HCT116 (cell line): ENCODE data around the gene PELI3. TPM values are rescaled to one million over a fixed set of nuclear protein-coding genes. Genes with fewer than 3 reads are reported as not detected.

Experiments used
- ATAC-seq: fragments of 200-7000 bp; cut with Tn5 transposase; 2 replicates; pipeline ENCODE4 v1.9.1; 2020; ENCODE audit warnings: mild to moderate bottlenecking, moderate library complexity
- BruUV-seq: library from RNA; stranded (reverse); fragments of 400-500 nt; replicated peaks from 2 replicates; lab custom pipeline; 2021; lab: Mats Ljungman, UMichigan
- CTCF ChIA-PET: fragments of 300-600 bp; sonication (Branson Sonifier 250); formaldehyde crosslinking; loops from one replicate; lab custom pipeline; 2021; ENCODE audit warnings: antibody characterized with exemption; lab: Charles Lee
- POLR2A ChIA-PET: fragments of 300-600, 350-600 bp; sonication (Branson Sonifier 250); formaldehyde crosslinking; loops from one replicate; lab custom pipeline; 2021; ENCODE audit warnings: antibody characterized with exemption; lab: Charles Lee
- RAD21 ChIA-PET, 2 experiments: fragments of 300-600 bp; sonication (Branson Sonifier 250); formaldehyde crosslinking; loops; one replicate each; lab custom pipeline; 2023; ENCODE audit warnings: low total read pairs in 2 of 2; ENCODE audit not compliant: uncharacterized antibody in 2 of 2, unreplicated experiment in 2 of 2, low non-redundant PET in 1 of 2; lab: Charles Lee
- DNase-seq: peaks from one replicate; pipeline ENCODE4 v3.0.0-alpha.2; 2010; ENCODE audit warnings: low read depth, low spot score
- H2AFZ ChIP-seq: fragments of 200-600 bp; shearing (Covaris generic), sonication (generic); 2 replicates; pipeline ENCODE4 v1.6.1; 2017; ENCODE audit warnings: low read depth, mixed run types, mixed read lengths, antibody characterized with exemption, low read length; ENCODE audit not compliant: poor library complexity, severe bottlenecking
- H3K27ac ChIP-seq: 2 replicates; pipeline ENCODE4 v1.5.1; 2012; ENCODE audit warnings: low read depth, low read length
- H3K27me3 ChIP-seq: fragments of 200-600 bp; sonication (generic); 2 replicates; pipeline ENCODE4 v1.6.1; 2016; ENCODE audit warnings: mixed run types, low read length, mixed read lengths; ENCODE audit not compliant: insufficient read depth
- H3K36me3 ChIP-seq, 2 experiments: fragments of 200-500 bp in 1 of 2; fragments of 200-600 bp in 1 of 2; sonication (Bioruptor generic) in 1 of 2; sonication (generic) in 1 of 2; 2 replicates each; pipeline versions ENCODE4 v1.5.1 to v1.6.1; 2014 to 2016; ENCODE audit warnings: low read length in 2 of 2, inconsistent platforms in 1 of 2, mixed read lengths in 1 of 2, mixed run types in 1 of 2; ENCODE audit not compliant: insufficient read depth in 2 of 2, control insufficient read depth in 1 of 2
- H3K4me1 ChIP-seq, 2 experiments: fragments of 200-600 bp in 1 of 2; sonication (generic) in 1 of 2; 2 replicates each; pipeline versions ENCODE4 v1.5.1 to v1.6.1; 2012 to 2017; ENCODE audit warnings: low read length in 2 of 2, inconsistent platforms in 1 of 2, mild to moderate bottlenecking in 1 of 2, mixed read lengths in 1 of 2, mixed run types in 1 of 2, moderate library complexity in 1 of 2; ENCODE audit not compliant: insufficient read depth in 2 of 2, control insufficient read depth in 1 of 2
- H3K4me2 ChIP-seq: fragments of 200-600 bp; sonication (generic); 2 replicates; pipeline ENCODE4 v1.6.1; 2017; ENCODE audit warnings: mixed run types, low read length, mixed read lengths
- H3K4me3 ChIP-seq, 2 experiments: fragments of 200-600 bp in 1 of 2; sonication (generic) in 1 of 2; replicated peaks in 1 of 2; 2 replicates each; pipeline ENCODE4 v1.5.1; 2011 to 2016; ENCODE audit warnings: low read length in 2 of 2, control low read depth in 1 of 2, low read depth in 1 of 2, mild to moderate bottlenecking in 1 of 2, mixed read lengths in 1 of 2, mixed run types in 1 of 2
- H3K79me2 ChIP-seq: fragments of 200-600 bp; sonication (generic); 2 replicates; pipeline ENCODE4 v1.6.1; 2017; ENCODE audit warnings: mild to moderate bottlenecking, mixed run types, low read length, moderate library complexity, mixed read lengths; ENCODE audit not compliant: insufficient read depth
- H3K9ac ChIP-seq: fragments of 200-600 bp; sonication (generic); 2 replicates; pipeline ENCODE4 v1.6.1; 2016; ENCODE audit warnings: low read length, mixed read lengths
- H3K9me2 ChIP-seq: fragments of 200-600 bp; sonication (generic), shearing (Covaris generic); 2 replicates; pipeline ENCODE4 v1.6.1; 2017; ENCODE audit warnings: mixed run types, mild to moderate bottlenecking, moderate library complexity; ENCODE audit not compliant: insufficient read depth
- H3K9me3 ChIP-seq, 2 experiments: fragments of 200-500 bp in 1 of 2; fragments of 200-600 bp in 1 of 2; sonication (Bioruptor generic) in 1 of 2; sonication (generic) in 1 of 2; 2 replicates each; pipeline ENCODE4 v1.6.1; 2014 to 2017; ENCODE audit warnings: low read length in 2 of 2, mixed read lengths in 2 of 2, inconsistent platforms in 1 of 2, low read depth in 1 of 2, mild to moderate bottlenecking in 1 of 2, mixed run types in 1 of 2, moderate library complexity in 1 of 2; ENCODE audit not compliant: control insufficient read depth in 1 of 2, insufficient read depth in 1 of 2
- H4K20me1 ChIP-seq: fragments of 200-600 bp; sonication (generic), shearing (Covaris generic); 2 replicates; pipeline ENCODE4 v1.6.1; 2017; ENCODE audit warnings: mixed run types, mild to moderate bottlenecking, moderate library complexity; ENCODE audit not compliant: insufficient read depth
- CTCF ChIP-seq, 3 experiments: fragments of 200-600 bp in 1 of 3; sonication (generic) in 1 of 3; IDR thresholded peaks in 2 of 3; conservative IDR thresholded peaks in 1 of 3; 2 replicates each; pipeline ENCODE4 v1.5.1; 2012 to 2017; ENCODE audit warnings: low read depth in 2 of 3, low read length in 2 of 3, antibody characterized with exemption in 1 of 3, borderline replicate concordance in 1 of 3, control low read depth in 1 of 3, mild to moderate bottlenecking in 1 of 3, mixed read lengths in 1 of 3, mixed run types in 1 of 3, moderate library complexity in 1 of 3; ENCODE audit not compliant: insufficient read depth in 1 of 3
- EGR1 ChIP-seq: IDR thresholded peaks from 2 replicates; pipeline ENCODE4 v1.6.1; 2012; ENCODE audit warnings: low read depth
- FOSL1 ChIP-seq: IDR thresholded peaks from 2 replicates; pipeline ENCODE4 v1.6.1; 2012; ENCODE audit warnings: low read depth
- JUND ChIP-seq: IDR thresholded peaks from 2 replicates; pipeline ENCODE4 v1.6.1; 2012
- MAX ChIP-seq: IDR thresholded peaks from 2 replicates; pipeline ENCODE4 v1.6.1; 2012
- POLR2A ChIP-seq: IDR thresholded peaks from 2 replicates; pipeline ENCODE4 v1.7.0; 2011; ENCODE audit warnings: borderline replicate concordance; ENCODE audit not compliant: insufficient read depth, insufficient read length; ENCODE audit errors: extremely low read depth
- POLR2AphosphoS5 ChIP-seq: IDR thresholded peaks from 2 replicates; pipeline ENCODE4 v1.6.1; 2011; ENCODE audit warnings: mild to moderate bottlenecking, low read depth, low read length, moderate library complexity
- RAD21 ChIP-seq: IDR thresholded peaks from 2 replicates; pipeline ENCODE4 v1.6.1; 2012; ENCODE audit warnings: low read depth, mild to moderate bottlenecking
- TCF7L2 ChIP-seq: IDR thresholded peaks from 2 replicates; pipeline ENCODE4 v1.7.0; 2011; ENCODE audit warnings: borderline replicate concordance, inconsistent platforms; ENCODE audit not compliant: insufficient read depth, insufficient read length; ENCODE audit errors: extremely low read depth
- YY1 ChIP-seq: IDR thresholded peaks from 2 replicates; pipeline ENCODE4 v1.6.1; 2011; ENCODE audit warnings: low read length, low read depth, moderate library complexity, mild to moderate bottlenecking; ENCODE audit not compliant: insufficient replicate concordance; ENCODE audit errors: extremely low read depth
- ZBTB33 ChIP-seq: IDR thresholded peaks from 2 replicates; pipeline ENCODE4 v1.6.1; 2011; ENCODE audit warnings: mild to moderate bottlenecking, low read length, moderate library complexity; ENCODE audit not compliant: insufficient replicate concordance; ENCODE audit errors: extremely low read depth
- ZFX ChIP-seq: fragments of 450-650 bp; IDR thresholded peaks from 2 replicates; pipeline ENCODE4 v1.6.1; 2017
- ZNF274 ChIP-seq: fragments of 200-500 bp; sonication (Bioruptor generic); IDR thresholded peaks from 2 replicates; pipeline ENCODE4 v1.6.1; 2014; ENCODE audit warnings: mild to moderate bottlenecking, low read depth, low read length, inconsistent platforms
- intact Hi-C: fragments of 100-400 bp; cut with micrococcal nuclease; formaldehyde crosslinking; loops from 2 replicates; pipeline ENCODE4 v1.10.0; 2022
- total RNA-seq: library from RNA; stranded (reverse); gene quantifications from one replicate; pipeline ENCODE4 v1.2.1, GENCODE V29; 2021; ENCODE audit not compliant: unreplicated experiment

Gene PELI3
- total RNA-seq, 1 experiment from 2014 or later = 12.8 TPM

- CTCF ChIA-PET = no interaction called here
- no peaks in the 10 kb centered on the region for H3K36me3 ChIP-seq
- H3K27ac ChIP-seq = no peak overlapping the region
- no peak for TF ChIP-seq ZFX
- no peak for TF ChIP-seq POLR2A
- no peak for TF ChIP-seq MAX
- no peak for TF ChIP-seq ZBTB33
- no peak for TF ChIP-seq ZNF274
- no peak for TF ChIP-seq YY1
- TF ChIP-seq POLR2AphosphoS5 = no peak
- TF ChIP-seq TCF7L2 = no peak
- no peak for TF ChIP-seq RAD21
- TF ChIP-seq EGR1 = no peak
- no peak for TF ChIP-seq FOSL1
- TF ChIP-seq JUND = no peak
- no peak for TF ChIP-seq CTCF (IDR thresholded peaks at IDR 0.05 in 2 of 3, conservative IDR thresholded peaks at IDR 0.05 in 1 of 3; ENCODE audit: borderline replicate concordance in 1 of 3, insufficient read depth in 1 of 3, low read depth in 2 of 3, low read length in 2 of 3)
- TF ChIP-seq, all 23 proteins: peak for 0
- ATAC-seq (no peak), DNase-seq (no peak)
- BruUV-seq = no TSS peak
- no peak overlapping the region for H3K9ac ChIP-seq
- no peaks in the 10 kb centered on the region for H4K20me1 ChIP-seq
- H3K9me3 ChIP-seq = no peaks in the 10 kb centered on the region
- POLR2A ChIA-PET = interaction anchor here (0.7 kb wide), 1 partner anchor 10 kb away, joined by 3 read pairs; no protein-coding TSS in a partner anchor
- H3K4me1 ChIP-seq = peaks cover 0 to 7% of the 10 kb centered on the region in 2 experiments; a peak in 2 of 4 replicates
- no peak overlapping the region for H3K4me3 ChIP-seq
- H3K9me2 ChIP-seq = no peaks in the 10 kb centered on the region
- no peaks in the 10 kb centered on the region for H3K27me3 ChIP-seq
- RAD21 ChIA-PET = no interaction called here
- H3K4me2 ChIP-seq = no peak overlapping the region
- intact Hi-C loops = no loop called here
- H3K79me2 ChIP-seq = no peaks in the 10 kb centered on the region
- no peak overlapping the region for H2AFZ ChIP-seq
Measured at GRCh38 chr11:66454828-66455227, 11.9 kb upstream of the PELI3 start.
